ENCODE data around the gene CDKAL1. TPM values are rescaled to one million over a fixed set of nuclear protein-coding genes. Genes with fewer than 3 reads are reported as not detected.

Gene CDKAL1
- total and polyA plus RNA-seq, 10 of the 15 experiments (the other 5 are each of a cell fraction or from before 2014, with no cell fraction given): 10.7 to 26.9 (median 17.3) TPM

GRCh38 chr6:20819774-20820400 lies 285.6 kb downstream of the CDKAL1 start (continued):
- TF ChIP-seq MEF2B (IDR thresholded peaks at IDR 0.05; ENCODE audit: partially characterized antibody, poor library complexity, severe bottlenecking): no peak
- no peak for TF ChIP-seq ZSCAN29 (IDR thresholded peaks at IDR 0.05)
- TF ChIP-seq ZNF622 (IDR thresholded peaks at IDR 0.05): no peak

DNA sequence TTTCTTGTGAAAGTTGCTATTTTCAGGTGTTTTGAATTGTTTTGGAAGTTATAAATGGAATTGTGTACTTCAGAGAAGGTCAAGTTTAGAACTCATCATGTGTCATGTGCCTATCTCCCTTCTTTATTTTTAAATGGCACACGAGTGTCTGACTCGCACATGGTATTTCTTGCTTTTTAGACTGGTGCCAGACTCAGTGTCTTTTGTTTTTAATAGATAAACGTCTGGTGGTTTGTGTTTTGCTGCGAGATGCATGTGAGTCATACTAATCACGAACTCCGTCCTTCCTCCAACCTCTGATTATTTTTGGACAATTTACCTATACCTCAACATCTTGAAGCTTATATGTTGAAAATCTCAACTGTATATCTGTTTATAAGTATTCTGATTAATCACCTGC lies 292.1 kb downstream of the CDKAL1 start:
- RAD21 ChIA-PET (ENCODE audit: unreplicated experiment): interaction anchor here (0.9 to 1.7 kb wide), 2 partner anchors 36 to 262 kb away, joined by 3 to 4 read pairs; no protein-coding TSS in a partner anchor
- H3K9ac ChIP-seq (ENCODE audit: control insufficient read depth, insufficient read depth, low read length): no peak overlapping the region
- in situ Hi-C loops (cut with MboI): no loop called here
- H2AFZ ChIP-seq (ENCODE audit: control insufficient read depth, low read depth, low read length): no peak overlapping the region
- no peak overlapping the region for H3K4me3 ChIP-seq
- no peaks in the 10 kb centered on the region; a peak in 1 of 4 replicates for H3K36me3 ChIP-seq (ENCODE audit: control insufficient read depth in 2 of 2, insufficient read depth in 2 of 2, low read length in 1 of 2)
- CTCF ChIA-PET: interaction anchor here (1.0 to 1.5 kb wide), 3 partner anchors 10 to 31 kb away, joined by 3 to 8 read pairs (median 4); no protein-coding TSS in a partner anchor
- ATAC-seq (peak; percentile 36; the same call in 2 of the 3 replicates), DNase-seq (ENCODE audit: low read depth, low spot score) (no peak), FAIRE-seq (no peak)
- intact Hi-C loops (cut with micrococcal nuclease; ENCODE audit: unreplicated experiment): no loop called here
- SMC1A ChIA-PET (ENCODE audit: uncharacterized antibody, unreplicated experiment): interaction anchor here (1.0 to 4.3 kb wide), 5 partner anchors 9 to 196 kb away, joined by 3 to 21 read pairs (median 5); no protein-coding TSS in a partner anchor
- H3K27ac ChIP-seq (ENCODE audit: control insufficient read depth, insufficient read depth): no peak overlapping the region
- no peaks in the 10 kb centered on the region for H3K4me1 ChIP-seq (ENCODE audit: control insufficient read depth, insufficient read depth, low read length)
- BruUV-seq (replicated peaks): no TSS peak
- no peaks in the 10 kb centered on the region for H3K79me2 ChIP-seq (ENCODE audit: control insufficient read depth, insufficient read depth, low read length)
- WGBS (ENCODE audit: insufficient coverage, insufficient replicate concordance, low lambda C conversion rate, missing lambda C conversion rate): 37% methylated on average over 6 of the region's 6 CpGs
- H3K9me3 ChIP-seq (replicated peaks; ENCODE audit: control insufficient read depth, insufficient read depth, low read length): no peaks in the 10 kb centered on the region; the same call in 2 of the 3 replicates
- TF ChIP-seq PAX8 (IDR thresholded peaks at IDR 0.05) (no peak), SIX5 (IDR thresholded peaks at IDR 0.05; ENCODE audit: low read depth, low read length, severe bottlenecking) (no peak), MEF2B (IDR thresholded peaks at IDR 0.05; ENCODE audit: partially characterized antibody, poor library complexity, severe bottlenecking) (peak; percentile 27), RFX5 (IDR thresholded peaks at IDR 0.05; ENCODE audit: low read depth, low read length) (no peak), FOS (IDR thresholded peaks at IDR 0.05; ENCODE audit: borderline replicate concordance, extremely low read depth, insufficient read length) (no peak), BHLHE40 (IDR thresholded peaks at IDR 0.05; ENCODE audit: borderline replicate concordance in 1 of 2, low read depth in 2 of 2, low read length in 1 of 2) (0 out of 4 replicates have a peak, but pooled peaks of 1 of the 2 experiments have one; percentile 30)
- TF ChIP-seq, protein P1, sequence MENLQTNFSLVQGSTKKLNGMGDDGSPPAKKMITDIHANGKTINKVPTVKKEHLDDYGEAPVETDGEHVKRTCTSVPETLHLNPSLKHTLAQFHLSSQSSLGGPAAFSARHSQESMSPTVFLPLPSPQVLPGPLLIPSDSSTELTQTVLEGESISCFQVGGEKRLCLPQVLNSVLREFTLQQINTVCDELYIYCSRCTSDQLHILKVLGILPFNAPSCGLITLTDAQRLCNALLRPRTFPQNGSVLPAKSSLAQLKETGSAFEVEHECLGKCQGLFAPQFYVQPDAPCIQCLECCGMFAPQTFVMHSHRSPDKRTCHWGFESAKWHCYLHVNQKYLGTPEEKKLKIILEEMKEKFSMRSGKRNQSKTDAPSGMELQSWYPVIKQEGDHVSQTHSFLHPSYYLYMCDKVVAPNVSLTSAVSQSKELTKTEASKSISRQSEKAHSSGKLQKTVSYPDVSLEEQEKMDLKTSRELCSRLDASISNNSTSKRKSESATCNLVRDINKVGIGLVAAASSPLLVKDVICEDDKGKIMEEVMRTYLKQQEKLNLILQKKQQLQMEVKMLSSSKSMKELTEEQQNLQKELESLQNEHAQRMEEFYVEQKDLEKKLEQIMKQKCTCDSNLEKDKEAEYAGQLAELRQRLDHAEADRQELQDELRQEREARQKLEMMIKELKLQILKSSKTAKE (IDR thresholded peaks at IDR 0.05; ENCODE audit: low read depth, poor library complexity, severe bottlenecking): peak; percentile 22
- H3K27me3 ChIP-seq (replicated peaks in 1 of 2; ENCODE audit: control insufficient read depth in 2 of 2, insufficient read depth in 2 of 2, low read length in 1 of 2): no peaks in the 10 kb centered on the region
- POLR2A ChIA-PET: interaction anchor here (1.4 kb wide), 1 partner anchor 10 kb away, joined by 3 read pairs; no protein-coding TSS in a partner anchor
- no peaks in the 10 kb centered on the region for H4K20me1 ChIP-seq (ENCODE audit: control insufficient read depth, insufficient read depth)
- no peak overlapping the region for H3K4me2 ChIP-seq (ENCODE audit: control insufficient read depth, insufficient read depth)
